Fibroblast of lung (primary cell): Measurements from ENCODE around the gene CCDC106.

Experiments
- CTCF ChIP-seq, 2 donors: IDR thresholded peaks in 1 of 2; conservative IDR thresholded peaks in 1 of 2; 1 replicate in 1 of 2; 2 replicates in 1 of 2; pipeline ENCODE4 v1.5.1; 2011 to 2012; ENCODE audit warnings: low read length in 2 of 2, control low read depth in 1 of 2, inconsistent platforms in 1 of 2, low read depth in 1 of 2, mild to moderate bottlenecking in 1 of 2
- EZH2 ChIP-seq: IDR thresholded peaks from 2 replicates; pipeline ENCODE4 v1.5.1; 2012; ENCODE audit warnings: low read length, control low read depth, mild to moderate bottlenecking; ENCODE audit errors: missing control alignments

- TF ChIP-seq CTCF (conservative IDR thresholded peaks at IDR 0.05 in 1 of 2, IDR thresholded peaks at IDR 0.05 in 1 of 2; ENCODE audit: low read depth in 1 of 2, low read length in 2 of 2) (no peak), EZH2 (no peak)
Measured at GRCh38 chr19:55647732-55648584, at the start of gene CCDC106.
